HS-27A (cell line): ENCODE results near the gene PAN2.
"Not testable (repeated sequence)": the region's sequence is repeated elsewhere in the genome, so short reads cannot be mapped to it uniquely, and the experiment has no call there.

ENCODE experiments used
- DNase-seq: peaks from one replicate; pipeline ENCODE4 v3.0.0-alpha.2; 2012; ENCODE audit warnings: low read depth, missing footprints

PAN2 gene

GRCh38 chr12:56307221-56307965 is 26.4 kb downstream of the PAN2 start:
- no peak for DNase-seq

- no peak for DNase-seq
Measured at GRCh38 chr12:56304872-56305590, 28.8 kb downstream of the PAN2 start.

- no peak for DNase-seq
Measured at GRCh38 chr12:56304276-56304675, 29.5 kb downstream of the PAN2 start.

GRCh38 chr12:56300644-56301464 is 32.9 kb downstream of the PAN2 start:
- no peak for DNase-seq

- peak; percentile 91 for DNase-seq
Measured at GRCh38 chr12:56299853-56300643, 33.8 kb downstream of the PAN2 start, which contains the start of gene CS. CS (minus strand) TSS chr12:56300330; CDS start chr12:56300201, 129 bp downstream.

GRCh38 chr12:56299308-56299852 is 34.4 kb downstream of the PAN2 start:
- no peak for DNase-seq

- DNase-seq, result no peak
Measured at GRCh38 chr12:56298828-56299227, 35.0 kb downstream of the PAN2 start.

GRCh38 chr12:56297400-56297799 is 36.4 kb downstream of the PAN2 start:
- DNase-seq, result no peak

- DNase-seq, result no peak
Measured at GRCh38 chr12:56296295-56296694, 37.5 kb downstream of the PAN2 start.

GRCh38 chr12:56293795-56294194 is 40.0 kb downstream of the PAN2 start:
- DNase-seq, result no peak

- no peak for DNase-seq
Measured at GRCh38 chr12:56288705-56289387, 45.0 kb downstream of the PAN2 start.

- DNase-seq, result no peak
Measured at GRCh38 chr12:56286044-56286830, 47.6 kb downstream of the PAN2 start.

GRCh38 chr12:56284263-56284662 is 49.5 kb downstream of the PAN2 start:
- DNase-seq, result not testable (repeated sequence)

- no peak for DNase-seq
Measured at GRCh38 chr12:56282579-56282978, 51.2 kb downstream of the PAN2 start.

- no peak for DNase-seq
Measured at GRCh38 chr12:56282030-56282429, 51.8 kb downstream of the PAN2 start.

- DNase-seq, result no peak
Measured at GRCh38 chr12:56280849-56281248, 53.0 kb downstream of the PAN2 start.

GRCh38 chr12:56278905-56279304 is 54.9 kb downstream of the PAN2 start:
- no peak for DNase-seq

GRCh38 chr12:56274299-56274698 is 59.5 kb downstream of the PAN2 start:
- no peak for DNase-seq

GRCh38 chr12:56272468-56272867 is 61.3 kb downstream of the PAN2 start:
- not testable (repeated sequence) for DNase-seq

- no peak for DNase-seq
Measured at GRCh38 chr12:56271031-56271430, 62.8 kb downstream of the PAN2 start.
